GM18517 (cell line): ENCODE results near the gene PEX19.
A peak's percentile ranks its signal among the peaks of the same experiment; 100 is the strongest.
"Not testable (repeated sequence)": the region's sequence is repeated elsewhere in the genome, so short reads cannot be mapped to it uniquely, and the experiment has no call there.

Experiments
- ATAC-seq: cut with Tn5 transposase; IDR thresholded peaks from one replicate; pipeline ENCODE4 v1.9.1; 2021; ENCODE audit warnings: mild to moderate bottlenecking, moderate library complexity; ENCODE audit not compliant: unreplicated experiment

PEX19 gene

DNA sequence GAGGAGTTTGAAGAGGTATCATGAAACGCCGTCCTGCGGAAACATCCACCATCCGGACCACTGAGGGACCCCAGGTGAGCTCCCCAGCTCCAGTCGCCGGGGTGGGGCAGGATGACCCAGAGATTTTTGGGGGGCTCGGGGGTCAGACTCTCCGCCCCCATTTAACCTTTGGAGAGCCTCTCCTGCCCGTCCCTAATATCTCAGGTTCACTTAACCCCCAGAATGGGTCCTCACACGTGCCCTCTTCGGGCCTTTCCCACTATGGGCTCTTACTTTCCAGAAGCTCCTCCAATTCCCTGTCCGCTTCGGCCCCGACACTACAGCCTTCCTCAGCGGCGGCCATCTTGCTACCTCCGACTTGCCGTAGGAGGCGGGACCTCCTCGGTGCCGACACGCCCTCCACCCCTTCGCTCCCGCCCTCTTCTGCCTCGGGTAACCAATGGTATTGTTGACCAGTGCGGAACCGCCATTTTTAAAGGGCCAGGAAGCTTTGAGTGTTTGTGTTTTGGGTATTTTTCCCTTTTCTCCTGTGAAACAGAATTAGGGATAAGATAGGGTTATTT, at the start of gene PEX19:
PEX19 (minus strand) TSS at position 352 of the 563 bp plus-strand sequence; CDS start at position 343, 9 bp downstream.
- peak; percentile 86 for ATAC-seq

DNA sequence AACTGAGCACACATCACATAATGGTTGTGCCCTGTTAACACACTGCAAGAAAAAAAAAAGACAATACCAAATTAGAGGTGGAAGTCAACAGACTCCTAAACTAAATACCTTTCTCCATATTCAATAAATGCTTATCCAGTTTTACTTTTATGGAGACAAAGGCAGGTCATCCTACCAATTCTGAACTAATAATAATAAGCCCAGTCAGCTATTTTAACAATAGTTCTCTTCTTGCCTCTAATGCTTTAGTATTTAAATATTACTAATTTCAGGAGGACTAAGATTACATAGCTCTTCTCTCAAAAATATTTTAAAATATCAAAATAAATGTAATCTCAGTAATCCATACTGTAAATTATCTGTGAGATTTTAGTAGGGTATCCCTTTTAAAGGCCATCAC, 47.6 kb upstream of the PEX19 start:
- ATAC-seq = no peak

- ATAC-seq = no peak
Observed at GRCh38 chr1:160330119-160330518, 45.2 kb upstream of the PEX19 start.

DNA sequence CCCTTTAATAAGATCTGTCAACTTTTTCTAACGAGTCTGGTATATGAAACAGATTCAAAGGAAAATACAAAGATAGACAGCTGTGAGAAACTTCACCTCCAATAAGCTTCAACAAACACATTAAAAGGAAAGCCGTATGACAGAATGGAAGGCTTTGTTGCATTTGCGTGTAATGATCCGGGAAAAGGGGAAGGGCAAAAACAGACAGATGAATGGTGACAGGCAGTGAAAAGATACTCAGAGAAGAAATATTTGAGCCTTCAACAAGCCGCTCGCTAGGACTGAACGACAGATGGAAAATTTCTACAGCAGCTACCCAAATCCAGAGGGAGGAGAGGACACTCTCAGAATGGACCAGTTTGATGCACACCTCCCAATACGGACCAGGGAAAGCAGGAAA, 43.3 kb upstream of the PEX19 start:
- ATAC-seq = no peak

GRCh38 chr1:160326418-160326817, 41.5 kb upstream of the PEX19 start:
- no peak for ATAC-seq

- ATAC-seq = no peak
Observed at GRCh38 chr1:160325252-160325651, 40.3 kb upstream of the PEX19 start.

DNA sequence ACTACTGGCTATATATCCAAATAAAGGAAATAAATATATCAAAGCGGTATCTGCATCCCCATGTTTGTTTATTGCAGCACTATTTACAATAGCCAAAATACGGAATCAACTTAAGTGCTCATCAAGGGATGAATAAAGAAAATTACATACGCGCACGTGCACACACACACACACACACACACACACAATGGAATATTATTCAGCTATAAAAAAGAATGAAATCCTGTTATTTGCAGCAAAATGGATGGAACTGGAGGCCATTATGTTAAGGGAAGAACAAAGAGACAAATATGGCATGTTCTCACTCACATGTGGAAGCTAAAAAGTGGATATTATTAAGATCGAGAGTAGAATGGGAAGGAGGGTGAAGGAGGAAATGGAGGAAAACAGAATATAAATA, 37.9 kb upstream of the PEX19 start:
- no peak for ATAC-seq

DNA sequence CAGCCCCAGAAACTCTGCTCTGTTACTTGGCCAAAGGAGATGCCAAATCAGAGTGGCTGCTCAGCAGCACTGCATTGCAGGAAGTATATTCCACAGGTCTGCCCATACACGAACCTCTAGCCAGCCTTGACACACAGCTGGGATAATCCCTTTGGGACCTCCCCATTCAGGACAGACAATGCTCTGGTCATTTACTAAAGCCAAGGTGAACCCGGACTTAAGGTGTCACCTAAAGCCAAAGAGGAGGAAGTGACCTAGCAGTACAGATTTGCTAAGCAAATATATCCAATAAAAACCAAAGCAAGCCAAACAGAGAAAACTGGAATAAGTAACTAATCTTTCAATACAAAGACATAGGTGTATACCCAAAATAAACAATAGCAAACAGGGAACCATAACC, 30.4 kb upstream of the PEX19 start:
- no peak for ATAC-seq

DNA sequence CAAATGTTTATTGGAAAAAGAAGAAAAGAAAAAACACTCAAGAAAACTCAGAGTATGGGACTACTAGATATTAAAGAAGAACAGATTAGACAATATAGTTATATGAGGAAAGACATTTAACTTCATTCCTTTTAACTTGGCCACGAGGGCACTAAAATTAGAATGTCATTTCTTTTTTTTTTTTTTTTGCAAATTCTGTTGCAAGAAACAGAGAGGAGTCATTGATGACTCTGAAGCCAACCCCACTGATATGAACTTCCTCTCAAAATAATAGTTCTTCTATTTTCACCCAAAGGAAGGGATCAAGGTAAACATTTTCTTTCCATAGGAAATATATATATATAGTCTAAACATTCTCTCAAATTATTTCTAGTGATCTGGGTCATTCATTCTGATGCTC, 24.6 kb upstream of the PEX19 start:
- ATAC-seq = no peak

- no peak for ATAC-seq
Observed at GRCh38 chr1:160309185-160309557, 24.2 kb upstream of the PEX19 start.

DNA sequence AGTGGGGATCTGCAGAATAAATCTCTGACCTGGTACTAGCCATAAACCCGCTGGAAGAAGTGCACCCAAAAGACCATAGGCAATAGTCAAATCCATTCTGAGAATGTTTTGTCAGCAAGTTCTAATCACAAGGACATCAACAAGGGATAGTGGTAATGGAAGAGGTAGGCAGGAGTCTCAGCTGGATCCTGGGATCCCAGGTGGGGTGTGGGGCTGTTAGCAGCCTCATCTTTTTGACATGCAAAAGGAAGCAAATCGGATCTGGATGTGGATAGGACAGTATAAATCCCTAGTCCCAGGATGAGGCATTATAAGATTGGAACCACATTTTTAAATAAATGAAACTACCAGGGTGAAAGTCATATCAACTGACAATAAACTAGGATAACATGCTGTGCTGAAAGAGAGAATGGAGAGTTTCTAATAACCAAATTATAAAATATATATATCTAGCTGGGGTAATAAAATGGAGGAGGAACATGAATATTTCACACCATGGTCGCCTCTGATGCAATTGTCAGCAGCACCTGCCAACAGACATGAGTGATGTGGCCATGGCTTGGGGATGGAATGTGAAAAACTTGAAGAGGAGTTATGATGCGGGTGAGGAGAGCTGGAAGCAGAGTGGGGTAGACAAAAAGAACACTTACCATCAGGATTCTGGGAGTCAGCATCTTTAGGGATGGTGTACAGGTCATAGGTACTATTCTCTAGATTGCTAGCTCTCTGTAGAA, 23.7 kb upstream of the PEX19 start:
- ATAC-seq = no peak

DNA sequence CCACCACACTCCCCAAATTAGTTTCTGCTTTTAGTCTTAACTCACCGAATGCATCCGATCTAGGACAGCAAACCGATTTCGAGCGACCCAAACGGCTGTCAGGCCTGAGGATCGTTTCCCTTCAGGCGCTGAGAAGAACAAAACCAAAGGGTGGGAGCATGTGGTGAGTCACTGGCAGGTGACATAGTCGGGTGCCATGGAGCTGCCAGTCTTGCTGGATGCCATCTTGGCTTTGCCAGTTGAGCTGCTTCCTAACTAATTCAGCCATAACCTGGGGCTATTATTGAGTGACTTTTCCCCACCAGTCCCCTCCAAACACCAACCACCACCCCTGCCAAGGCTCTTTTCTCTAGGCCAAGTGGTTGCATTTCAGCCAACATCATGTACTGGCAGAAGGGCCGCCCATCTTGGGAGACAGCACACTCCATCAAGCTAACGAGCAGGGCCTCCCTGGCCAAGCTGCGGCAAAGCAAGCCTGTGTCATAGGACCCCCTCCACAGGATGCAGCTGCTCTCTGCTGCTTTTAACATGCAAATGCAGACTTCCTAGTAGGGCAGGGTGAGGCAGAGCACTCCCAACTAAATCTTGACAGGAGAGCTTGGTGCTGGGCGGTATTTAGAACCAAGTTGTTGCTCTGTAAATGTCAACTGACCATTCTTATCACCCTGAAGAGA, 22.3 kb upstream of the PEX19 start:
- no peak for ATAC-seq

DNA sequence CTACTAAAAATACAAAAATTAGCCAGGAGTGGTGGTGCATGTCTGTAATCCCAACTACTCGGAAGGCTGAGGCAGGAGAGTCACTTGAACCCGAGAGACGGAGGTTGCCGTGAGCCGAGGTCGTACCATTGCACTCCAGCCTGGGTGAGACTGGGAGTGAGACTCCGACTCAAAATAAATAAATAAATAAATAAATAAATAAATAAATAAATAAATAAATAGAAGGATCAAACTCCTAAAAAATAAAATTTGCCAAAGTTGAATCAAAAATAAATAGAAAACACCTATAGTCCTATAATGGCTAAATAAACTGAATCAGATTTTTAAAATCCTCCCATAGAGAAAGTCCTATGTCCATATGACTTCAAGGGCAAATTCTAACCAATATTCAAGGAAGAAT, 15.2 kb upstream of the PEX19 start:
- no peak for ATAC-seq

DNA sequence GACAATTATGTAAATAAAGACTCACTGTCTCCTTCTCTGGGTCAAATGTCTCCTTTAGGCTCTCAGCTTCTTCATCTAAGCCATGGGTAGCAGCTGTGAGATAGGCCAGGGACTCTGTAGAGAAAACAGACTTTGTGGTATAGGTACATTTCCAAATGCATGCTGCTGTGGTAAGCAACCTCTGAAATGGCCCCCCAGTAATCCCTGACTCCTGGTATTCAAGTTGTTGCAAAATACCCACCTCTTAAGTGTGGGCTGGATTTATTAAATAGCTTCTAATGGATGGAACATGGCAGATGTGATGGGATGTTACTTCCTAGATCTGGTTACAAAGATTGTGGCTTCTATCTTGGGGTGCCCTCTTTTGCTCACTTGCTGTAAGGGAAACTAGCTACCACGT, 11.1 kb upstream of the PEX19 start:
- ATAC-seq = no peak

DNA sequence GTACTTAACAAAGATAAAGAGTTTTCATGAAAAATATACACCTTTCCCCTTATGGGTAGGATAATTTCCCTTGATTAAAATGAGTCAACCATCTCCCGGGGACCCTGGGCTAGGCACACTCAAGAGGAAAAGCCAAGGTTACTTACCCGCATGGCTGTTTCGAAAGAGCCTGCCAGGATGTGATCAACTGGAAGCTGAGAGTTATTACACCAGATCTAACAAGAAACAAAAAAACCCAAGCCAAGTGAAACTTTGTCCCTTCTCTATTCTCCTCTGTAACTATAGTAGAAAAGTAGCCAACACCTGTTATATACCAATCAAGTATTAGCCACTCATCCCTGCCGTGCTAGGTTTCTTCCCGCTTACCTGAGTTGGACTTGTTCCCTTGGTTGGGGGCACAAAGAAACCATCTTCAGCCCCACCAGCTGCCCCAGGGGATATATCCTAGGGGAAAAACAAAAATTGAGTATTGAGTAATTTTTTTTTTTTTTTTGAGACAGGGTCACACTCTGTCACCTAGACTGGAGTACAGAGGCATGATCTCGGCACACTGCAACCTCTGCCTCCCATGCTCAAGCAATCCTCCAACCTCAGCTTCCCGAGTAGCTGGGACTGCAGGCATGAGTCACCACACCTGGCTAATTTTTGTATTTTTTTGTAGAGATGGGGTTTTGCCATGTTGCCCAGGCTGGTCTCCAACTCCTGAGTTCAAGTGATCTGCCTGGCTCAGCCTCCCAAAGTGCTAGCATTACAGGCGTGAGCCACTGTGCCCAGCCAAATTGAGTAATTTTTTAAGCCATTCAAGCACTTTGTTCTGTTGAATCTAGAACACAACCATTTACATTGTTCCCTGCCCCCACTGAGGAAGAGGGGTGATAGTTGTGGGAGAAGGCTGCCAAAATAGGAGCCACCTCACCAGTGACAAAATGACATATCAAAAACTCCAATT, 8.4 kb upstream of the PEX19 start:
- ATAC-seq = no peak

GRCh38 chr1:160291248-160292220, 6.6 kb upstream of the PEX19 start:
- peak; percentile 71 for ATAC-seq

DNA sequence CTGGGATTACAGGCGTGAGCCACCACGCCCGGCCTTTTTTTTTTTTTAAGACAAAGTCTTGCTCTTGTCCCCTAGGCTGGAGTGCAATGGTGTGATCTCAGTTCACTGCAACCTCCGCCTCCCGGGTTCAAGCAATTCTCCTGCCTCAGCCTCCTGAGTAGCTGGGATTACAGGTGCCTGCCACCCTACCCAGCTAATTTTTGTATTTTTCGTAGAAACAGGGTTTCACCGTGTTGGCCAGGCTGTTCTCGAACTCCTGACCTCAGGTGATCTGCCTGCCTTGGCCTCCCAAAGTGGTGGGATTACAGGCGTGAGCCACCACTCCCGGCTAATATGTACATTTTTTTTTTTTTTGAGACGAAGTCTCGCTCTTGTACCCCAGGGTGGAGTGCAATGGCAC, 2.8 kb upstream of the PEX19 start:
- ATAC-seq = not testable (repeated sequence)

GRCh38 chr1:160285506-160285905, 573 bp upstream of the PEX19 start:
- no peak for ATAC-seq

- ATAC-seq = peak; percentile 12
Observed at GRCh38 chr1:160284220-160284781, 632 bp downstream of the PEX19 start.

DNA sequence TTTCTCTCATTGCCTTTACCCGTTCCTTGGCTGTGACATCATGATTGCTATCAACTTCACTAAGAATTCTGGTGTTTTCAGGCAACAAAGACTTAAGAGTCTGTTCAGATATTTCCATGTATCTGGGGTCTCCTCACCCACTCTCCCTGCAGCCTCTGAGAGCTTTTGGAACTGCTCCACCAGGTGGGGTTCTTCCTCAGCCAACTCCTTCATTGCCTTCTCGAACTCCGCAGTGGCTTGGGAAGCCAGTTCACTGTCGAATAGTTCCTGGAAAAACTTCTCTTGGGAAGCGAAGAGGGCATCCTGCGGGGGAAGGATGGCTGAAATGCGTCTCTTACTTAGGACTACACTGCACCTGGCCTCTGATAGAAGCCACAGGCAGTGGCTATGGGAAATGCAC, 2.1 kb downstream of the PEX19 start:
- no peak for ATAC-seq
